ENCODE results near the gene GJA4.

Gene GJA4

GRCh38 chr1:34792868-34793727, at the start of gene GJA4:
GJA4 (plus strand) TSS chr1:34792999; CDS start chr1:34794214, 1,215 bp downstream.
- no peak within 1 kb of the TSS for H3K27ac ChIP-seq (ENCODE audit: poor library complexity, severe bottlenecking)
- TF ChIP-seq CTCF (IDR thresholded peaks at IDR 0.05; ENCODE audit: poor library complexity, severe bottlenecking), result no peak
- no peaks in the 10 kb centered on the region for H3K9me3 ChIP-seq (ENCODE audit: severe bottlenecking)
- ATAC-seq (ENCODE audit: low read depth) (no peak), DNase-seq (ENCODE audit: low spot score) (no peak)
- no peak within 1 kb of the TSS for H3K4me3 ChIP-seq (ENCODE audit: severe bottlenecking)
- H3K27me3 ChIP-seq (ENCODE audit: insufficient read depth, poor library complexity, severe bottlenecking), result no peaks in the 10 kb centered on the region
- no peaks in the 10 kb centered on the region for H3K4me1 ChIP-seq (ENCODE audit: insufficient read depth, poor library complexity, severe bottlenecking)
- no peaks in the 10 kb centered on the region for H3K36me3 ChIP-seq (ENCODE audit: low read depth)

- H3K27ac ChIP-seq (ENCODE audit: poor library complexity, severe bottlenecking), result no peak overlapping the region
- H3K9me3 ChIP-seq (ENCODE audit: severe bottlenecking), result no peaks in the 10 kb centered on the region
- H3K27me3 ChIP-seq (ENCODE audit: insufficient read depth, poor library complexity, severe bottlenecking), result no peaks in the 10 kb centered on the region
- no peaks in the 10 kb centered on the region for H3K4me1 ChIP-seq (ENCODE audit: insufficient read depth, poor library complexity, severe bottlenecking)
- DNase-seq (ENCODE audit: low spot score) (no peak), ATAC-seq (ENCODE audit: low read depth) (no peak)
- no peak for TF ChIP-seq CTCF (IDR thresholded peaks at IDR 0.05; ENCODE audit: poor library complexity, severe bottlenecking)
- no peaks in the 10 kb centered on the region for H3K36me3 ChIP-seq (ENCODE audit: low read depth)
- H3K4me3 ChIP-seq (ENCODE audit: severe bottlenecking), result no peak overlapping the region
Observed at GRCh38 chr1:34743775-34744174, 49.0 kb upstream of the GJA4 start.

GRCh38 chr1:34744851-34745250, 47.9 kb upstream of the GJA4 start:
- TF ChIP-seq CTCF (IDR thresholded peaks at IDR 0.05; ENCODE audit: poor library complexity, severe bottlenecking), result no peak
- Histone ChIP-seq H3K27ac (ENCODE audit: poor library complexity, severe bottlenecking) (no peak overlapping the region), H3K4me1 (ENCODE audit: insufficient read depth, poor library complexity, severe bottlenecking) (no peaks in the 10 kb centered on the region), H3K9me3 (ENCODE audit: severe bottlenecking) (no peaks in the 10 kb centered on the region), H3K4me3 (ENCODE audit: severe bottlenecking) (no peak overlapping the region), H3K36me3 (ENCODE audit: low read depth) (no peaks in the 10 kb centered on the region), H3K27me3 (ENCODE audit: insufficient read depth, poor library complexity, severe bottlenecking) (no peaks in the 10 kb centered on the region)
- no peak for ATAC-seq (ENCODE audit: low read depth)
- DNase-seq (ENCODE audit: low spot score), result no peak

- H3K4me3 ChIP-seq (ENCODE audit: severe bottlenecking), result no peak overlapping the region
- no peaks in the 10 kb centered on the region for H3K4me1 ChIP-seq (ENCODE audit: insufficient read depth, poor library complexity, severe bottlenecking)
- H3K27me3 ChIP-seq (ENCODE audit: insufficient read depth, poor library complexity, severe bottlenecking), result no peaks in the 10 kb centered on the region
- TF ChIP-seq CTCF (IDR thresholded peaks at IDR 0.05; ENCODE audit: poor library complexity, severe bottlenecking), result no peak
- H3K9me3 ChIP-seq (ENCODE audit: severe bottlenecking), result no peaks in the 10 kb centered on the region
- H3K27ac ChIP-seq (ENCODE audit: poor library complexity, severe bottlenecking), result no peak overlapping the region
- H3K36me3 ChIP-seq (ENCODE audit: low read depth), result no peaks in the 10 kb centered on the region
- ATAC-seq (ENCODE audit: low read depth) (no peak), DNase-seq (ENCODE audit: low spot score) (no peak)
Observed at GRCh38 chr1:34745666-34746065, 47.1 kb upstream of the GJA4 start.

- no peaks in the 10 kb centered on the region for H3K9me3 ChIP-seq (ENCODE audit: severe bottlenecking)
- no peak overlapping the region for H3K4me3 ChIP-seq (ENCODE audit: severe bottlenecking)
- H3K4me1 ChIP-seq (ENCODE audit: insufficient read depth, poor library complexity, severe bottlenecking), result no peaks in the 10 kb centered on the region
- no peaks in the 10 kb centered on the region for H3K36me3 ChIP-seq (ENCODE audit: low read depth)
- no peak overlapping the region for H3K27ac ChIP-seq (ENCODE audit: poor library complexity, severe bottlenecking)
- H3K27me3 ChIP-seq (ENCODE audit: insufficient read depth, poor library complexity, severe bottlenecking), result no peaks in the 10 kb centered on the region
- no peak for TF ChIP-seq CTCF (IDR thresholded peaks at IDR 0.05; ENCODE audit: poor library complexity, severe bottlenecking)
- ATAC-seq (ENCODE audit: low read depth), result no peak
- DNase-seq (ENCODE audit: low spot score), result no peak
Observed at GRCh38 chr1:34746101-34746500, 46.7 kb upstream of the GJA4 start.

All from RWPE2 (cell line).